Measurements from ENCODE around the gene SGSM2.

GRCh38 chr17:2337544-2338314 is 428 bp downstream of the SGSM2 start:
- TF ChIP-seq POLR2AphosphoS5 (IDR thresholded peaks at IDR 0.05; ENCODE audit: low read depth, low read length) (no peak), SPI1 (IDR thresholded peaks at IDR 0.05; ENCODE audit: low read depth, low read length) (no peak), POLR2A (IDR thresholded peaks at IDR 0.05; ENCODE audit: low read depth, low read length) (no peak), TAF1 (IDR thresholded peaks at IDR 0.05; ENCODE audit: low read depth, low read length) (no peak)

All from GM12891 (cell line).